Measurements from ENCODE around the gene MIB2.
A peak's percentile ranks its signal among the peaks of the same experiment; 100 is the strongest.

Gene MIB2

GRCh38 chr1:1599030-1599934 lies 16.0 kb upstream of the MIB2 start:
- peaks cover 30% of the 10 kb centered on the region for H3K4me1 ChIP-seq (ENCODE audit: insufficient read depth, insufficient read length)
- TF ChIP-seq YY1 (IDR thresholded peaks at IDR 0.05; ENCODE audit: insufficient read depth, insufficient read length): no peak
- no peaks in the 10 kb centered on the region for H3K9me3 ChIP-seq (ENCODE audit: insufficient read depth, low read length)
- no peak for DNase-seq (ENCODE audit: low read depth, low spot score)
- H3K27me3 ChIP-seq (ENCODE audit: insufficient read depth, insufficient read length): peaks cover 23% of the 10 kb centered on the region
- peak overlapping the region; percentile 79 for H3K9ac ChIP-seq (ENCODE audit: insufficient read length, low read depth)
- H3K4me3 ChIP-seq (ENCODE audit: insufficient read length, low read depth): peak overlapping the region; percentile 45
- no peaks in the 10 kb centered on the region for H3K36me3 ChIP-seq (ENCODE audit: insufficient read depth, insufficient read length, low read length)

- peaks cover 23% of the 10 kb centered on the region for H3K27me3 ChIP-seq (ENCODE audit: insufficient read depth, insufficient read length)
- TF ChIP-seq YY1 (IDR thresholded peaks at IDR 0.05; ENCODE audit: insufficient read depth, insufficient read length): no peak
- no peak for TF ChIP-seq ZNF274 (IDR thresholded peaks at IDR 0.05; ENCODE audit: low read depth, low read length)
- TF ChIP-seq SUZ12 (IDR thresholded peaks at IDR 0.05; ENCODE audit: extremely low read depth, insufficient read depth, insufficient read length): no peak
- peak within 1 kb of the TSS; percentile 45 for H3K4me3 ChIP-seq (ENCODE audit: insufficient read length, low read depth)
- peaks cover 26% of the 10 kb centered on the region for H3K4me1 ChIP-seq (ENCODE audit: insufficient read depth, insufficient read length)
- H3K36me3 ChIP-seq (ENCODE audit: insufficient read depth, insufficient read length, low read length): no peaks in the 10 kb centered on the region
- no peaks in the 10 kb centered on the region for H3K9me3 ChIP-seq (ENCODE audit: insufficient read depth, low read length)
- H3K9ac ChIP-seq (ENCODE audit: insufficient read length, low read depth): peak within 1 kb of the TSS; percentile 79
- no peak for DNase-seq (ENCODE audit: low read depth, low spot score)
Observed at GRCh38 chr1:1599935-1600860, 15.1 kb upstream of the MIB2 start, which contains the start of gene FNDC10. Gene FNDC10, minus strand, starts transcription at chr1:1600135. Its CDS starts 120 bp downstream, at chr1:1600015.

- TF ChIP-seq YY1 (IDR thresholded peaks at IDR 0.05; ENCODE audit: insufficient read depth, insufficient read length): no peak
- TF ChIP-seq SUZ12 (IDR thresholded peaks at IDR 0.05; ENCODE audit: extremely low read depth, insufficient read depth, insufficient read length): no peak
- TF ChIP-seq ZNF274 (IDR thresholded peaks at IDR 0.05; ENCODE audit: low read depth, low read length): no peak
Observed at GRCh38 chr1:1600861-1601563, 14.3 kb upstream of the MIB2 start.

GRCh38 chr1:1601564-1602303 lies 13.6 kb upstream of the MIB2 start:
- no peak overlapping the region for H3K9ac ChIP-seq (ENCODE audit: insufficient read length, low read depth)
- H3K4me3 ChIP-seq (ENCODE audit: insufficient read length, low read depth): no peak overlapping the region
- peaks cover 26% of the 10 kb centered on the region for H3K4me1 ChIP-seq (ENCODE audit: insufficient read depth, insufficient read length)
- H3K36me3 ChIP-seq (ENCODE audit: insufficient read depth, insufficient read length, low read length): no peaks in the 10 kb centered on the region
- peaks cover 16% of the 10 kb centered on the region for H3K27me3 ChIP-seq (ENCODE audit: insufficient read depth, insufficient read length)
- TF ChIP-seq YY1 (IDR thresholded peaks at IDR 0.05; ENCODE audit: insufficient read depth, insufficient read length) (no peak), ZNF274 (IDR thresholded peaks at IDR 0.05; ENCODE audit: low read depth, low read length) (no peak), SUZ12 (IDR thresholded peaks at IDR 0.05; ENCODE audit: extremely low read depth, insufficient read depth, insufficient read length) (no peak)
- H3K9me3 ChIP-seq (ENCODE audit: insufficient read depth, low read length): no peaks in the 10 kb centered on the region
- DNase-seq (ENCODE audit: low read depth, low spot score): no peak

More at GRCh38 chr1:1600861-1601563, 14.3 kb upstream of the MIB2 start:
- H3K4me3 ChIP-seq (ENCODE audit: insufficient read length, low read depth): peak overlapping the region; percentile 2
- H3K9me3 ChIP-seq (ENCODE audit: insufficient read depth, low read length): no peaks in the 10 kb centered on the region
- peaks cover 26% of the 10 kb centered on the region for H3K4me1 ChIP-seq (ENCODE audit: insufficient read depth, insufficient read length)
- no peaks in the 10 kb centered on the region for H3K36me3 ChIP-seq (ENCODE audit: insufficient read depth, insufficient read length, low read length)
- no peak for DNase-seq (ENCODE audit: low read depth, low spot score)
- peak overlapping the region; percentile 61 for H3K9ac ChIP-seq (ENCODE audit: insufficient read length, low read depth)
- H3K27me3 ChIP-seq (ENCODE audit: insufficient read depth, insufficient read length): peaks cover 20% of the 10 kb centered on the region

- no peak for TF ChIP-seq YY1 (IDR thresholded peaks at IDR 0.05; ENCODE audit: insufficient read depth, insufficient read length)
- Histone ChIP-seq H3K4me1 (ENCODE audit: insufficient read depth, insufficient read length) (peaks cover 24% of the 10 kb centered on the region), H3K4me3 (ENCODE audit: insufficient read length, low read depth) (no peak overlapping the region), H3K27me3 (ENCODE audit: insufficient read depth, insufficient read length) (peaks cover 16% of the 10 kb centered on the region), H3K36me3 (ENCODE audit: insufficient read depth, insufficient read length, low read length) (no peaks in the 10 kb centered on the region), H3K9ac (ENCODE audit: insufficient read length, low read depth) (no peak overlapping the region), H3K9me3 (ENCODE audit: insufficient read depth, low read length) (no peaks in the 10 kb centered on the region)
- DNase-seq (ENCODE audit: low read depth, low spot score): no peak
Observed at GRCh38 chr1:1602304-1602967, 12.9 kb upstream of the MIB2 start.

GRCh38 chr1:1602968-1603506 lies 12.3 kb upstream of the MIB2 start:
- TF ChIP-seq SUZ12 (IDR thresholded peaks at IDR 0.05; ENCODE audit: extremely low read depth, insufficient read depth, insufficient read length): no peak
- no peak for TF ChIP-seq YY1 (IDR thresholded peaks at IDR 0.05; ENCODE audit: insufficient read depth, insufficient read length)
- no peak for TF ChIP-seq ZNF274 (IDR thresholded peaks at IDR 0.05; ENCODE audit: low read depth, low read length)
- DNase-seq (ENCODE audit: low read depth, low spot score): no peak
- H3K4me1 ChIP-seq (ENCODE audit: insufficient read depth, insufficient read length): peaks cover 18% of the 10 kb centered on the region
- no peaks in the 10 kb centered on the region for H3K9me3 ChIP-seq (ENCODE audit: insufficient read depth, low read length)
- no peak overlapping the region for H3K9ac ChIP-seq (ENCODE audit: insufficient read length, low read depth)
- H3K36me3 ChIP-seq (ENCODE audit: insufficient read depth, insufficient read length, low read length): no peaks in the 10 kb centered on the region
- H3K4me3 ChIP-seq (ENCODE audit: insufficient read length, low read depth): no peak overlapping the region
- H3K27me3 ChIP-seq (ENCODE audit: insufficient read depth, insufficient read length): peaks cover 16% of the 10 kb centered on the region

All from NT2/D1 (cell line).